ENCODE results near the gene LGALS1.
"Not testable (repeated sequence)": the region's sequence is repeated elsewhere in the genome, so short reads cannot be mapped to it uniquely, and the experiment has no call there.

The LGALS1 gene

GRCh38 chr22:37692627-37693285, 17.3 kb downstream of the LGALS1 start:
- DNase-seq = no peak

GRCh38 chr22:37694131-37694530, 18.7 kb downstream of the LGALS1 start:
- not testable (repeated sequence) for DNase-seq

GRCh38 chr22:37696260-37696656, 20.8 kb downstream of the LGALS1 start:
- not testable (repeated sequence) for DNase-seq

- peak; percentile 89 to 94 for DNase-seq
Observed at GRCh38 chr22:37696657-37697537, 21.5 kb downstream of the LGALS1 start, which contains the start of gene TRIOBP. TSS of gene TRIOBP (plus strand) at chr22:37697048. CDS start at chr22:37701366, 4,318 bp downstream.

- no peak for DNase-seq
Observed at GRCh38 chr22:37697538-37697835, 22.1 kb downstream of the LGALS1 start.

- no peak for DNase-seq
Observed at GRCh38 chr22:37701141-37701786, 25.8 kb downstream of the LGALS1 start.

- no peak for DNase-seq
Observed at GRCh38 chr22:37703906-37704305, 28.5 kb downstream of the LGALS1 start.

- no peak for DNase-seq
Observed at GRCh38 chr22:37704645-37705044, 29.2 kb downstream of the LGALS1 start.

GRCh38 chr22:37705205-37705604, 29.8 kb downstream of the LGALS1 start:
- no peak for DNase-seq

GRCh38 chr22:37708580-37709444, 33.4 kb downstream of the LGALS1 start:
- DNase-seq = no peak

GRCh38 chr22:37709445-37709765, 34.0 kb downstream of the LGALS1 start:
- DNase-seq = no peak

- DNase-seq = no peak
Observed at GRCh38 chr22:37710675-37711074, 35.2 kb downstream of the LGALS1 start.

- DNase-seq = no peak
Observed at GRCh38 chr22:37711490-37711889, 36.1 kb downstream of the LGALS1 start.

GRCh38 chr22:37713761-37714160, 38.3 kb downstream of the LGALS1 start:
- no peak for DNase-seq

- DNase-seq = no peak
Observed at GRCh38 chr22:37714634-37715033, 39.2 kb downstream of the LGALS1 start.

- DNase-seq = no peak
Observed at GRCh38 chr22:37715760-37716159, 40.3 kb downstream of the LGALS1 start.

GRCh38 chr22:37716708-37717107, 41.3 kb downstream of the LGALS1 start:
- no peak for DNase-seq

GRCh38 chr22:37717235-37717634, 41.8 kb downstream of the LGALS1 start:
- DNase-seq = not testable (repeated sequence)

- DNase-seq = not testable (repeated sequence)
Observed at GRCh38 chr22:37717746-37718305, 42.4 kb downstream of the LGALS1 start.

GRCh38 chr22:37725551-37726240, 50.3 kb downstream of the LGALS1 start:
- DNase-seq = no peak

- no peak for DNase-seq
Observed at GRCh38 chr22:37726241-37726887, 50.9 kb downstream of the LGALS1 start.
